Endodermal cell (in vitro differentiated cells): ENCODE results near the gene GRIPAP1. TPM values are rescaled to one million over a fixed set of nuclear protein-coding genes. Genes with fewer than 3 reads are reported as not detected.

Source experiments
- DNase-seq: peaks from one replicate; pipeline ENCODE4 v3.0.0-alpha.2; 2017
- H3K27ac ChIP-seq: 2 replicates; pipeline ENCODE4 v1.5.1; 2013; ENCODE audit warnings: mild to moderate bottlenecking, low read depth, low read length, moderate library complexity
- H3K27me3 ChIP-seq: 2 replicates; pipeline ENCODE4 v1.6.1; 2013; ENCODE audit warnings: mild to moderate bottlenecking, low read length, moderate library complexity; ENCODE audit not compliant: insufficient read depth, control insufficient read depth, poor library complexity, severe bottlenecking
- H3K36me3 ChIP-seq: 2 replicates; pipeline ENCODE4 v1.7.0; 2013; ENCODE audit warnings: mild to moderate bottlenecking, low read length, moderate library complexity; ENCODE audit not compliant: control insufficient read depth, insufficient read depth
- H3K4me1 ChIP-seq: one replicate; pipeline ENCODE4 v1.7.0; 2013; ENCODE audit warnings: low read length; ENCODE audit not compliant: control insufficient read depth, insufficient read depth
- H3K4me3 ChIP-seq: 2 replicates; pipeline ENCODE4 v1.5.1; 2013; ENCODE audit warnings: mild to moderate bottlenecking, low read length, moderate library complexity
- H3K9ac ChIP-seq: 2 replicates; pipeline ENCODE4 v1.6.1; 2013; ENCODE audit warnings: mild to moderate bottlenecking, low read length, moderate library complexity; ENCODE audit not compliant: poor library complexity, severe bottlenecking; ENCODE audit errors: extremely low read depth
- H3K9me3 ChIP-seq: 2 replicates; pipeline ENCODE4 v1.6.1; 2013; ENCODE audit warnings: mild to moderate bottlenecking, low read length, moderate library complexity; ENCODE audit not compliant: control insufficient read depth
- H3K27ac Mint-ChIP-seq: 2 replicates; pipeline ENCODE4 v1.8.0; 2020; ENCODE audit warnings: mixed read lengths
- H3K27me3 Mint-ChIP-seq: 2 replicates; pipeline ENCODE4 v1.8.0; 2021; ENCODE audit warnings: mild to moderate bottlenecking, mixed read lengths; ENCODE audit not compliant: insufficient read depth
- H3K36me3 Mint-ChIP-seq: 2 replicates; pipeline ENCODE4 v1.8.0; 2020; ENCODE audit warnings: low read depth, mixed read lengths
- H3K4me1 Mint-ChIP-seq: 2 replicates; pipeline ENCODE4 v1.8.0; 2020; ENCODE audit warnings: mixed read lengths
- H3K4me3 Mint-ChIP-seq: 2 replicates; pipeline ENCODE4 v1.8.0; 2020; ENCODE audit warnings: mild to moderate bottlenecking, moderate library complexity, mixed read lengths
- H3K9me3 Mint-ChIP-seq: 2 replicates; pipeline ENCODE4 v1.8.0; 2020; ENCODE audit warnings: mild to moderate bottlenecking, mixed read lengths
- WGBS, 2 experiments: methylation state at CpG; one replicate each; pipeline versions ENCODE4 v1.1.5 to v1.1.7; 2013; ENCODE audit warnings: missing lambda C conversion rate in 2 of 2, mixed read lengths in 1 of 2; ENCODE audit not compliant: insufficient coverage in 1 of 2, insufficient read length in 1 of 2; 5-methylcytosine and 5-hydroxymethylcytosine counted together
- total RNA-seq, 2 donors: library from RNA; stranded (reverse); fragmentation: NEBNext Ultra II Directional in 1 of 2; extraction: Animal tissue kit (Norgen Biotek cat#: 25700) in 1 of 2; gene quantifications; 2 replicates in 1 of 2; 3 replicates in 1 of 2; pipeline ENCODE4 v1.2.1, GENCODE V29; 2021
- TF ChIP-seq, protein P1 (sequence below): fragments of 200-600 bp; sonication (generic); conservative IDR thresholded peaks from 2 replicates; pipeline ENCODE4 v1.5.0; 2021; ENCODE audit warnings: antibody characterized with exemption, mild to moderate bottlenecking

GRIPAP1 gene
- total RNA-seq, 2 donors from 2014 or later: 55.9 to 63.1 TPM

DNA sequence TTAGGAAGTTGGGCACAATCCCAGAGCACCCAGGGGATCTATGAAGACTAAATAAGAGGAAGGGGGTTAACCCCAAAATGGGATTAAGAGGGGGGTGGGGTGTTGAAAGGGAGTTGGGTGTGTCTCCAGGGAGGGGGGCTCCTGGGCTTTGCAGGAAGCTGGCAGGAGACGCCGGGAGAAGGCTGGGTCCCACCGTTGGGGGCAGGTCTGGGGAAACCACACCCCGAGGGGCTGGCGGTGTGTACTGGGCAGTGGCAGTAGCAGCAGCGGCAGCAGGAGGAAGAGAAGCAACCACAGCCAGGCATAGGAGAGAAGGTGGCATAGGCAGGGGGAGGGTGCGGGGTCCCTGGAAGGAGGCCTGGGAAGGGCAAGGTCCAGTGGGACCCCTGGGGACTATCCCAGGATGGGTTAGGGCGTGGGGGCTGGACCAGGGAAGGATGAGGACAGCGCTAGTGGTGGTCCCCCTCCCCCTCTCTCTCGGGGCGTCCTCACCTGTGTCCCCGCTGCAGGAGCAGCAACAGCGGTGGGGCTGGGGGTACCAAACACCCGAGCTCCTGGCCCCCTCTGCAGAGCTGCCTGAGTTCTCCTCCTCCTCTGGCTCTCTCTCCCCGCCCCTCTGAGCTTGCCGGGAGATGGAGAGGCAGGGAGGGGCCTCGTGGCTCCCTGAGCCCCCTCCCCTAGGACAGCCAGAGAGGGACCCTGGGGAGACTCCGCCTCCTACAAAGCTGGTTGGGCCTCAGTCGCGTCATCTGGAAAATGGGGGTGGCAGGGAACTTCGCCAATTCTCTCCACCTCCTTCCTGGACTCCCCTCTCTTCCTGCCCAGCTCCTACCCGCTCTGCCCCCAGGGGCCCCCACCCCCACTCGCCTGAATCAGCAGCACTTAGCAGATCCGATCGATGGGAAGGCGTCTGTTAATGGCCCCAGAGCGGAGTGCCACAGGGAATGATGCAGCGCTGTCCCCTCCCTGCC, 30.5 kb downstream of the GRIPAP1 start, which contains the start of gene KCND1:
KCND1 (minus strand) TSS at position 596 of the 971 bp plus-strand sequence. CDS start 1,573 bp downstream, outside the sequence.
- H3K4me3 Mint-ChIP-seq: peak within 1 kb of the TSS; percentile 62
- peak within 1 kb of the TSS; percentile 40 for H3K4me3 ChIP-seq
- TF ChIP-seq, protein P1, sequence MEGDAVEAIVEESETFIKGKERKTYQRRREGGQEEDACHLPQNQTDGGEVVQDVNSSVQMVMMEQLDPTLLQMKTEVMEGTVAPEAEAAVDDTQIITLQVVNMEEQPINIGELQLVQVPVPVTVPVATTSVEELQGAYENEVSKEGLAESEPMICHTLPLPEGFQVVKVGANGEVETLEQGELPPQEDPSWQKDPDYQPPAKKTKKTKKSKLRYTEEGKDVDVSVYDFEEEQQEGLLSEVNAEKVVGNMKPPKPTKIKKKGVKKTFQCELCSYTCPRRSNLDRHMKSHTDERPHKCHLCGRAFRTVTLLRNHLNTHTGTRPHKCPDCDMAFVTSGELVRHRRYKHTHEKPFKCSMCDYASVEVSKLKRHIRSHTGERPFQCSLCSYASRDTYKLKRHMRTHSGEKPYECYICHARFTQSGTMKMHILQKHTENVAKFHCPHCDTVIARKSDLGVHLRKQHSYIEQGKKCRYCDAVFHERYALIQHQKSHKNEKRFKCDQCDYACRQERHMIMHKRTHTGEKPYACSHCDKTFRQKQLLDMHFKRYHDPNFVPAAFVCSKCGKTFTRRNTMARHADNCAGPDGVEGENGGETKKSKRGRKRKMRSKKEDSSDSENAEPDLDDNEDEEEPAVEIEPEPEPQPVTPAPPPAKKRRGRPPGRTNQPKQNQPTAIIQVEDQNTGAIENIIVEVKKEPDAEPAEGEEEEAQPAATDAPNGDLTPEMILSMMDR: no peak
- no peaks in the 10 kb centered on the region for H3K27me3 ChIP-seq
- no peak within 1 kb of the TSS for H3K9ac ChIP-seq
- H3K36me3 ChIP-seq: peaks cover 7% of the 10 kb centered on the region
- no peaks in the 10 kb centered on the region for H3K4me1 Mint-ChIP-seq
- peak within 1 kb of the TSS; percentile 66 for H3K27ac Mint-ChIP-seq
- no peaks in the 10 kb centered on the region for H3K4me1 ChIP-seq
- peaks cover 16% of the 10 kb centered on the region for H3K36me3 Mint-ChIP-seq
- H3K9me3 Mint-ChIP-seq: peaks cover 55% of the 10 kb centered on the region
- WGBS, 2 experiments: 23 to 38% methylated on average over 1 to 20 of the region's 28 CpGs
- peak; percentile 76 for DNase-seq
- no peaks in the 10 kb centered on the region for H3K9me3 ChIP-seq
- H3K27ac ChIP-seq: no peak within 1 kb of the TSS
- no peaks in the 10 kb centered on the region for H3K27me3 Mint-ChIP-seq

DNA sequence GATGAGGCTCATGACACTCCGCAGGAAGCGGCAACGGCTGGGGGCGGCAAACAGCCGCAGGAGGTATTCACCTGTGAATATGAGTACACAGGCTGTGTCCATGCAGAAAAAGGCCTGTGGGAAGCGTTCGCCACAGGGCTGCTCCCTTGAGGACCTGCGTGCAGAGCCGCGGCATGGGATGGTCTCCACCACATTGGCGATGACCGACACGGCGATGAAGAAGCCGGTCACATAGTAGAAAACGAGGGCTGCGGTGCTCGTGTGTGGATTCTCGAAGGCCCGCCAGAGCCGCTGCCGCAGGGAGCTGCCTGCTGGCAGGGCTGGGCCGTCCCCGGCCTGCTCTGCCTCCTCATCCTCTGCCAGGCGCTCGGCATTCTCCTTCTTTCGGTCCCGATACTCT, 32.6 kb downstream of the GRIPAP1 start:
- Histone ChIP-seq H3K9ac (no peak overlapping the region), H3K27me3 (no peaks in the 10 kb centered on the region), H3K4me1 (no peaks in the 10 kb centered on the region), H3K36me3 (peaks cover 1% of the 10 kb centered on the region), H3K27ac (no peak overlapping the region), H3K4me3 (no peak overlapping the region), H3K9me3 (no peaks in the 10 kb centered on the region)
- H3K4me1 Mint-ChIP-seq: no peaks in the 10 kb centered on the region
- no peak for DNase-seq
- WGBS, 2 experiments: 93 to 96% methylated on average over 14 to 28 of the region's 28 CpGs
- peaks cover 4% of the 10 kb centered on the region for H3K36me3 Mint-ChIP-seq
- peaks cover 49% of the 10 kb centered on the region for H3K9me3 Mint-ChIP-seq
- H3K27ac Mint-ChIP-seq: no peak overlapping the region
- H3K27me3 Mint-ChIP-seq: no peaks in the 10 kb centered on the region
- TF ChIP-seq, protein P1: no peak
- no peak overlapping the region for H3K4me3 Mint-ChIP-seq

DNA sequence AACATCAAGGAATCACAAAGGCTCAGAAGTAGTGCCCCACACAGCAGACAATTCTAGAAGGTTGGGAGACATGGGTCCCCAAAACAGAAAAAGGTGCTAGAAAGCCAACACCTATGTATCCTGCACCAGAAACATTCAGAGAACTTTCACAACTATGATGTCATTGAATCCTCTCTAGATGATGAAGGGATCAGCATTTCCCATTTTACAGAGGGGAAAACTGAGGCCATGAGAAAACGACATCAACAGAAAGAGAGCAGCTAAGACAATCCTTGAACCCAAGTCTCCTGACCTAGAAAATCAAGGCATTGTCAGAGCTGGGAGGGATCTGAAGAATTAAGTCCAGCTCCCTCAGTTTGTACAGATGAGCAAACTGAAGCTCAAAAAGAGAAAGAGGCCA, 33.7 kb downstream of the GRIPAP1 start:
- Mint-ChIP-seq H3K36me3 (peaks cover 3% of the 10 kb centered on the region), H3K27ac (no peak overlapping the region), H3K4me1 (no peaks in the 10 kb centered on the region), H3K27me3 (no peaks in the 10 kb centered on the region), H3K9me3 (peaks cover 49% of the 10 kb centered on the region), H3K4me3 (no peak overlapping the region)
- WGBS, 2 experiments: 75% methylated on average over 1 of the region's 1 CpG; no CpG with 5 or more reads in 1 of the 2 experiments
- Histone ChIP-seq H3K27ac (no peak overlapping the region), H3K36me3 (no peaks in the 10 kb centered on the region), H3K4me1 (no peaks in the 10 kb centered on the region), H3K27me3 (no peaks in the 10 kb centered on the region), H3K9me3 (no peaks in the 10 kb centered on the region), H3K4me3 (no peak overlapping the region), H3K9ac (no peak overlapping the region)
- no peak for DNase-seq
- TF ChIP-seq, protein P1: no peak
